ENCODE results near the gene ACTL6B. TPM values are rescaled to one million over a fixed set of nuclear protein-coding genes. Genes with fewer than 3 reads are reported as not detected.

Gene ACTL6B
- total and polyA plus RNA-seq, 9 of the 15 experiments (the other 6 are each of a cell fraction or from before 2014, with no cell fraction given), result not detected

DNA sequence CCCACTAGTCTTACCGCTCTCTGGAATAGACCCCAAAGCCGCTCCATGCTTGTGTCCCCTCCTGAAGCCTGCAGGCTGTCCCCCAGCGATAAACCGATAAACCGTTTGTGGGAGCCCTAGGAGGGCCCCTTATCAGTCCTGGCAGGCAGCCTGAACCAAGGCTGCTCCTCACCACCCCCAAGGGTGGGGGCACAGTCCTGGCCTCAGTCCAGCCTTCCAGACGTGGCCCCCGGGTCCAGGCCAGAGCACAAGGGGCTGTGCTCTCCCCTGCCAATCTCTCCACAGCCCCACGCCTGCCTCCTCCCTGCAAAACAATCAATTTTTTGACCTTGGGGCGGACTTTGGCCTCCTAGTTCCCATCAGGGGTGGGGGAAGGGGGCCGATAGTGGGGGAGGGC is 14.8 kb downstream of the ACTL6B start, which contains the start of gene TFR2 (continued):
- TF ChIP-seq ETV6 (IDR thresholded peaks at IDR 0.05; ENCODE audit: borderline replicate concordance in 1 of 2, low read depth in 2 of 2, low read length in 1 of 2) (peak in 1 of 2 experiments; percentile 60; a peak in 1 of 4 replicates), ETV6 (CRISPR knock-in tag; IDR thresholded peaks at IDR 0.05; ENCODE audit: borderline replicate concordance) (no peak), BCOR (IDR thresholded peaks at IDR 0.05) (peak; percentile 76; the same call in 1 of the 2 replicates), HMGN3 (IDR thresholded peaks at IDR 0.05; ENCODE audit: borderline replicate concordance, extremely low read depth, insufficient read length, low read depth, low read length) (peak; percentile 100), EHMT2 (IDR thresholded peaks at IDR 0.05) (no peak), ZNF24 (IDR thresholded peaks at IDR 0.05) (peak; percentile 42; the same call in 1 of the 2 replicates), SMAD1 (IDR thresholded peaks at IDR 0.05; ENCODE audit: low read depth, low read length, partially characterized antibody) (peak; percentile 93), YY1 (IDR thresholded peaks at IDR 0.05; ENCODE audit: borderline replicate concordance in 1 of 3, control insufficient read depth in 1 of 3, extremely low read depth in 1 of 3, insufficient read depth in 3 of 3, insufficient read length in 1 of 3, insufficient replicate concordance in 2 of 3, low read depth in 1 of 3, low read length in 2 of 3) (peak in 2 of 3 experiments; percentile 29 to 47), MTA3 (IDR thresholded peaks at IDR 0.05; ENCODE audit: borderline replicate concordance) (peak; percentile 85), TRIM24 (IDR thresholded peaks at IDR 0.05) (peak; percentile 68 to 84; a peak in 3 of 4 replicates), ZFP1 (CRISPR knock-in tag; IDR thresholded peaks at IDR 0.05) (no peak), FOXM1 (IDR thresholded peaks at IDR 0.05; ENCODE audit: low read depth) (peak; percentile 91), FOXM1 (CRISPR knock-in tag; IDR thresholded peaks at IDR 0.05; ENCODE audit: low read depth) (no peak), TBP (optimal IDR thresholded peaks at IDR 0.05; ENCODE audit: low read depth, low read length) (peak; percentile 33), ILF3 (IDR thresholded peaks at IDR 0.05; ENCODE audit: borderline replicate concordance) (no peak), CREM (IDR thresholded peaks at IDR 0.05; ENCODE audit: low read depth) (peak; percentile 61), NBN (IDR thresholded peaks at IDR 0.05; ENCODE audit: low read depth) (peak; percentile 71)
- TF ChIP-seq, protein P1, sequence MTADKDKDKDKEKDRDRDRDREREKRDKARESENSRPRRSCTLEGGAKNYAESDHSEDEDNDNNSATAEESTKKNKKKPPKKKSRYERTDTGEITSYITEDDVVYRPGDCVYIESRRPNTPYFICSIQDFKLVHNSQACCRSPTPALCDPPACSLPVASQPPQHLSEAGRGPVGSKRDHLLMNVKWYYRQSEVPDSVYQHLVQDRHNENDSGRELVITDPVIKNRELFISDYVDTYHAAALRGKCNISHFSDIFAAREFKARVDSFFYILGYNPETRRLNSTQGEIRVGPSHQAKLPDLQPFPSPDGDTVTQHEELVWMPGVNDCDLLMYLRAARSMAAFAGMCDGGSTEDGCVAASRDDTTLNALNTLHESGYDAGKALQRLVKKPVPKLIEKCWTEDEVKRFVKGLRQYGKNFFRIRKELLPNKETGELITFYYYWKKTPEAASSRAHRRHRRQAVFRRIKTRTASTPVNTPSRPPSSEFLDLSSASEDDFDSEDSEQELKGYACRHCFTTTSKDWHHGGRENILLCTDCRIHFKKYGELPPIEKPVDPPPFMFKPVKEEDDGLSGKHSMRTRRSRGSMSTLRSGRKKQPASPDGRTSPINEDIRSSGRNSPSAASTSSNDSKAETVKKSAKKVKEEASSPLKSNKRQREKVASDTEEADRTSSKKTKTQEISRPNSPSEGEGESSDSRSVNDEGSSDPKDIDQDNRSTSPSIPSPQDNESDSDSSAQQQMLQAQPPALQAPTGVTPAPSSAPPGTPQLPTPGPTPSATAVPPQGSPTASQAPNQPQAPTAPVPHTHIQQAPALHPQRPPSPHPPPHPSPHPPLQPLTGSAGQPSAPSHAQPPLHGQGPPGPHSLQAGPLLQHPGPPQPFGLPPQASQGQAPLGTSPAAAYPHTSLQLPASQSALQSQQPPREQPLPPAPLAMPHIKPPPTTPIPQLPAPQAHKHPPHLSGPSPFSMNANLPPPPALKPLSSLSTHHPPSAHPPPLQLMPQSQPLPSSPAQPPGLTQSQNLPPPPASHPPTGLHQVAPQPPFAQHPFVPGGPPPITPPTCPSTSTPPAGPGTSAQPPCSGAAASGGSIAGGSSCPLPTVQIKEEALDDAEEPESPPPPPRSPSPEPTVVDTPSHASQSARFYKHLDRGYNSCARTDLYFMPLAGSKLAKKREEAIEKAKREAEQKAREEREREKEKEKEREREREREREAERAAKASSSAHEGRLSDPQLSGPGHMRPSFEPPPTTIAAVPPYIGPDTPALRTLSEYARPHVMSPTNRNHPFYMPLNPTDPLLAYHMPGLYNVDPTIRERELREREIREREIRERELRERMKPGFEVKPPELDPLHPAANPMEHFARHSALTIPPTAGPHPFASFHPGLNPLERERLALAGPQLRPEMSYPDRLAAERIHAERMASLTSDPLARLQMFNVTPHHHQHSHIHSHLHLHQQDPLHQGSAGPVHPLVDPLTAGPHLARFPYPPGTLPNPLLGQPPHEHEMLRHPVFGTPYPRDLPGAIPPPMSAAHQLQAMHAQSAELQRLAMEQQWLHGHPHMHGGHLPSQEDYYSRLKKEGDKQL (CRISPR knock-in tag; IDR thresholded peaks at IDR 0.05; ENCODE audit: borderline replicate concordance), result no peak
- TF ChIP-seq, protein P2, sequence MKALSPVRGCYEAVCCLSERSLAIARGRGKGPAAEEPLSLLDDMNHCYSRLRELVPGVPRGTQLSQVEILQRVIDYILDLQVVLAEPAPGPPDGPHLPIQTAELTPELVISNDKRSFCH (CRISPR knock-in tag; IDR thresholded peaks at IDR 0.05), result no peak
- TF ChIP-seq, protein P2 (tag; IDR thresholded peaks at IDR 0.05), result peak; percentile 27; the same call in 1 of the 2 replicates
- TF ChIP-seq, protein P3, sequence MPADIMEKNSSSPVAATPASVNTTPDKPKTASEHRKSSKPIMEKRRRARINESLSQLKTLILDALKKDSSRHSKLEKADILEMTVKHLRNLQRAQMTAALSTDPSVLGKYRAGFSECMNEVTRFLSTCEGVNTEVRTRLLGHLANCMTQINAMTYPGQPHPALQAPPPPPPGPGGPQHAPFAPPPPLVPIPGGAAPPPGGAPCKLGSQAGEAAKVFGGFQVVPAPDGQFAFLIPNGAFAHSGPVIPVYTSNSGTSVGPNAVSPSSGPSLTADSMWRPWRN (IDR thresholded peaks at IDR 0.05; ENCODE audit: low read depth), result peak; percentile 74; the same call in 1 of the 2 replicates

Measured in K562 (cell line).